Stimulated activated CD4-positive, alpha-beta T cell treated with anti-CD3 and anti-CD28 coated beads, Interleukin-12 subunit alpha, Interleukin-12 subunit beta, amount 100 ng/mL, for 4 hours (primary cell): ENCODE data around the gene HDAC9.

Source experiments
- DNase-seq: peaks from one replicate; pipeline ENCODE4 v3.0.0-alpha.2; 2020

Gene HDAC9

DNA sequence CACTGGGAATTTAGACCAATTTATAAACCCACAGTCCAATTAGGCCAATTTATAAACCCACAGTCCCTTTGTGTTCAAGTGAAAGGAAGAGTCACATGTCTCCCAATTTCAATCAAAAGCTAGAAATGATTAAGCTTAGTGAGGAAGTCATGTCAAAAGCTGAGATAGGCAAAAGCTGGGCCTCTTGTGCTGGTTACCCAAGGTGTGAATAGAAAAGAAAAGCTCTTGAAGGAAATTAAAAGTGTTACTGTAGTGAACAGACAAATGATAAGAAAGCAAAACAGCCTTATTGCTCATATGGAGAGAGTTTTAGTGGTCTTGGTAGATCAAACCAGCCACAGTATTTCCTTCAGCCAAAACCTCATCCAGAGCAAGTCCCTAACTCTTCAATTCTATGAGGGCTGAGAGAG lies 245.0 kb downstream of the HDAC9 start:
- no peak for DNase-seq

DNA sequence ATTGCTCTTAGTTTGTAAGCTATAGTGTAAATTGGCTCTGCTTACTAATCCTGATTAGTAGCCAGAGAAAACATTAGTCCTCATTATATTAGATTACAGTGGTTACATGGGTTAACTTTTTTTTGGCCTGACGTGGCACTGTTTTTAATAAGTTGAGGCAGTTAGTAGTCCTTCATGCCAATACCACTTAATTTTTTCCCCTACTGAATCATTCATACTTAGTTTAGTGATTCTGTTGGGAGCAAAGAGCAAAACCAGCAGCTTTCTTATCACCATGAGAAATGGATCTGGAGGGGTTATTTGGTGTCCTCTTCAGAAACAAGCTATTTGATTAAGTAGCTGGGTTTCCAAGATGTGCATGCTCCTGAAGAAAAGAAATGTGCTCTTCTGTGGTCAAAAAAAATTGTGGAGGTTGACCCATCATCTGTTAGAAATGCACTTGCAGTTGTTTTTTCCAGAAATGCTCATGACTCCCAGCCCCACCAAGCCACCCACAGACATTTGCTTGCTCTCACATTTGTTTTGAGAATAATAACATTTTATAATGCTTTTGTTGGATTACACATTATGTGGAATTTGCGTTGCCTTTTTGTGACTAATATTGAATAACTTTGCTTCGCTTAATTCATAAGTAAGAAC lies 258.5 kb downstream of the HDAC9 start:
- no peak for DNase-seq

DNA sequence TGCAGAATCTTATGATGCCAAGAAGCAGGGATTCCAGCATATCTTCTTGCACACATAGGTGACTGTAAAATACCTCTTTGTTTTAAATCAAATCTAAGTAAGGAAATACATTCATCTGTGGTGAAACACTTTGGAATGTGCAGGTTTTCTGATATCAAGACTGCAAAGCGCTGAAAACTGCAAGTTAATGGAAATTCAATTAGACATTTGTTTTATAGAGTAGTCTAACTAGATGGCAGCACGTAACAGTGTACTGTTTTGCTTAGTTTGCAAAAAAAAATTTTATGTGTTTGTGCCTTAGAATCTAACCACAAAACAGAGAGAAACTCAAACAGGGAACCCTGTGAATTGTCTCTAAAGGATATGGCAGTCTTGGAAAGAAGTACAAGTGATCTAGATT lies 259.2 kb downstream of the HDAC9 start:
- no peak for DNase-seq

DNA sequence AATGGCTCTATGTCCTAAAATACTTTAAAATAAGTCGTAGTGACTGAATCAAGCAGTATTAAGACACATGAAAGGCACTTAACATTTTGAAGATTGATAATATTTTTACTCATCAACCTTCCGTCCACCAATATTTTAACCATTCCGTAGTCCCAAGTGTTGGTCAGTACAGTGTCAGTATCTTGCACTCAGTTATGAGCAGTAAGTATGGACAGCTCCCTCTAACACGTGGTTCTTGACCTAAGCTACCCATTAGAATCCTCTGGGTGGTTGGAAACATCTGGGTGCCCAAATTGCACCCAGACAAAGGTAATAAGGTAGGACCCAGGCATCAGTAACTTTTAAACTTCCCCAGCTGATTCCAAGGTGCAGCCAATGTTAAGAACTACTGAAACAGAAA lies 260.2 kb downstream of the HDAC9 start:
- no peak for DNase-seq

DNA sequence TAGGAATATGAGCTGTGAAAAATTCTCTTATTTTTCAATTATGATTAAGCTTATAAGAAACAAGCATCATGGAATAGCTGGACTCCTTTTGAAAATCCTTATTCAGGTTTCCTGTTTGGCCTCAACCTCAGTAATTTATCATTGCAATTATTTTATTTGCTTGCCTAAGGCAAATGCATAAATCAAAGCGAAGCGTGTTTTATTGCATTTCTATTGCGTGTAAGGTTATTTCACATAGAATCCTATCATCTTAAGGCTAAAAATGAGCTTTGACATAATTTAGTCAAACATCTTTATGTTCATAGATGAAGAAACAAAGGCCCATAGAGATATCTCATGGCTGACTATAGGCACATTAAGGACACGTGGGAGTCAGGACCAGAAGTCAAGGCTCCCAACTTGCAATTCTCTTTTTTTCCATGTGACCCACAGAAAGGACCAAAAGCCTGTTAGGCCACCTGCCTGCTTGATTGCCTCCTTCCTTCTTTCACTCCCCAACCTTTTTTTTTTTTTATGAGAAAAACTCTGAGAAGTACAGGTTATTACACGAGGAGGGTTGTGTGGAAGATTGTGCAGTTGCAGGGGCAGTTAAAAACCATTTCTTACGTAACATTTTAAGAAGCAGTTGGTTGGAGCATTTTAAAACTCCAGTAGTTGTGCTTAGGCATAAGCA lies 261.0 kb downstream of the HDAC9 start:
- DNase-seq = no peak

DNA sequence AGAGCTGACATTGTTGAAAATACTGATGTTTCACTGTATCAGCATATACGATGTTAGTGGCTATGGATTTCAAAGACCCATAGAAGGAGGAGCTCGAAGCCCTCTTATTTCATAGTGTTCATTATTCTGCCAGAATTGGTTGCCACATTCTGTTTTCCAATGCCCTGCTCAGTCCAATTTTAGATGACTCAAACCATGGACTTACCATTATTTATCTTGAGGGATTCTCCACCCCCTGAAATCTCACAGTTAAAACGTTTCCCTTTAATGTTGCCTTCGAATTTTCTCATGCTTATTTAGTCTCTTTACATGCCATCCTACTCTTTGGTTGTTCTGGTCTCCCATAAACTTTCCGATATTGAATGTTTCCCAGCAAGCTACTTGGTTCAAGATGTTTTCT lies 264.5 kb downstream of the HDAC9 start:
- no peak for DNase-seq

DNA sequence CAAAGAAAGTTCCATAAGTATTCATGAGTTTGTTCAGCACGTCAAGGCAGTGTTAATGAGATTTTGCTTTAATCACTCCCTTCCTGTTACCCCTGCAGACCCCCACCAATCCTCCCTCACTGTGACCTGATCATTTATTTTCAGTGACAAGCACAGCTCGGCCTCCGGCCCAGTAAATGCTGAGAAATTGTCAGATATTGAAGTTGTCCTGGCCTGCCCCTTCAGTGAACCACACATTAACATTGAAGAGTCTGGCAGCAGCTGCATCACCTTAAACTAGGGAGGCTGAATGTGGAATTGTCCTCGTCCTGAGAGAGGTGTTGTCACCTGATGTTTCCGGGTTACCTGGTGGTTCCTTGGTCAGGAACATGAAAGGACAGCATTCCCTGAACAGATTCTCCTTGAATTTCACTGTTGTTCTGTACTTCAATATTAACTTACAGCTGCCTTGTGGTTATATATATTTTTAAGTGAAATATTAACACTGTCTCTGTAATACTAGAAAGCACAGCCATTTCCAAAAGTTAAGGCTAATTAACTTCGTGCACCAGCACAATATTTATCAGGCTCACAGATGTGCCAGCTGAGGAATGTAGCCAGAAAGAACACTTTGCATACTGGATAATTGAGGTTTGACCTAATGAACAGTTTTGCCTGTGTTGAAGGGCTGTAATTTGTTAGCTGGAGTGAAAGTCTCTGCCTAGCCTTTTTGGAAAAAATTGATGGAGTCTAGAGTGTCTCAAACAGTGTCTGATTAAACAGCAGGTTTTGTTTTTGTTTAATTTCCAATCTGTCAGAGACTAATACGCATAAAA lies 265.3 kb downstream of the HDAC9 start:
- DNase-seq = no peak

DNA sequence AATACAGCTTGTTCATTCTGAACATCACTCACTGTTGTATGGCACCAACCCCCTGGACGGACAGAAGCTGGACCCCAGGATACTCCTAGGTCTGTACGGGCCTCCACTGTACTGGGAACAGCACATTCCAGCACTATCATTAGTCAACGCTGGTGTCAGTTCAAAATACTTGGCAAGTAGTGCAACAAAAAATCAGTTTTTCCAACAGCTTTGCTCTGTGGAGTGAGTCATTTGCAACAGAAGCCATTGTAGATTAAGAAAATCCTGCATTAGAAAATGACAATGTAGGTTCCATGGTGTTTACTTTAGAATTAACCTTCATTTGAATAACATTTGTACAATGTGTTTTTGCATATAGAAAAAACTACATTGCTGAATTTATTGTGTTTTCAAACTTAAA lies 266.6 kb downstream of the HDAC9 start:
- DNase-seq = no peak

DNA sequence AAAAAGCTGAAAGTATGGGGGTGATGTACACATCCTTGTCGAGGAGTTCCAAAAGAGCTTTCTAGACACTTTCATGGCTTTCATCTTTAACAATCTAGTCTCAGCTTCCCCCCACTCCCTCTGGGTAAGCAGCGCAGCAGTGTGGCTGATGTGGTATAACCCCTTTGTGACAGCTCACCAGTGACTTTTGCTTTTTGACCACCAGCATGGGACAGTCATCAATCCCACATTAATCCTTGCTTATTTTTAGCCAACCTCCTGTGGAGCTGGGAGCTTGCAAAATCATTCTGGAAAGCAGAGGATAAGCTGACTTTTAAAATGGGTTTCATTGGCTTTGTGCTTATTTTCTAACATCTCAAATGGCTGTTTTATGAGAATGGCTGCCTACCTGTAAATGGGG lies 272.7 kb downstream of the HDAC9 start:
- DNase-seq = no peak

DNA sequence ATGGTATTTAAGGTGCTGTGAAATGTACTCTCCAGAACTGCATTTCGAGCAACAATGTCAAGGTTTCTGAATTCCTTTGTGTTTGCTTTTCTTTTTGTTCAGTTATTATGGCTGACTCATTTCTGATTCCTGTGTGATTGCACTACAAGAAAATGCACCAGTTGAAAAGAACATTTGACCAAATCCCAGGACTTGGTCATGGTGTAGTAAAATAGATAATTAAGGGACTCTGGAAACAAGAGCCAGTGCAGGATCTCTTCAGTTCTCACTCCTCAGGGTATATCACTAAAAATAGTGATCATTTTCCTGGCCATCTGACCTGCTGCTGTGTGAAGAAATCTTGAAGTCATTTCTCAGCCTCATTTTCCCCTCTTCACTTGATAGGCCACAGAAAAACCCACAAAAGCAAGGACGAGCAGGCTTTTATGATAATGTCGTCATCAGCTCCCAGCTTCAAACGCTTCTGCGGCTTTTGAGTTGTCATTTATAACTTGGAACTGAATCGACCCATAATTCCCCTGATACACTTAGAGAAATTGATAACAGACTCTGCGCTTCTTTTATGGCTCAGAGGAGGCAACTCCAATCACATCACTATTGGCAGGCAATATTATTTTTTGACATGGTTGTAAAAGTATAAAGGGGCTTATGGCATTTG lies 274.7 kb downstream of the HDAC9 start:
- DNase-seq = no peak

DNA sequence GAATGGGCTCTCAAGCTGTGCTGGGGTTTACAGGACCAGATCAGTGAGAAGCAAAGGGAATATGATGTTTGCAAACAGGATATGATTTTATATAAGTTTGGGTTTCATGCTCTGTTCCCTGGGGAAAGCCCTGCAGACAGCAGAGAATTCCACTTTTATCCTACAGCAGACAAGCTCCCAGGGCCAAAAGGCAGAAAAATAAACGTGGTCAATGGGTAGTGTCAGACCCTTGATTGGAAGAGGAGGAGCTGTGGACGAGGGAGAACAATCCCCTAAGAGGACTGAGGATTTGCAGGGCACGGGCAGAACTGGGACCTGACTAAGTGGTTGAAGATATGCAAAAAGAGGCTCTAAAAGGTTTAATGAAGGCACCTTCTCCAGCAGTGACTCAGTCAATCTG lies 275.3 kb downstream of the HDAC9 start:
- no peak for DNase-seq

DNA sequence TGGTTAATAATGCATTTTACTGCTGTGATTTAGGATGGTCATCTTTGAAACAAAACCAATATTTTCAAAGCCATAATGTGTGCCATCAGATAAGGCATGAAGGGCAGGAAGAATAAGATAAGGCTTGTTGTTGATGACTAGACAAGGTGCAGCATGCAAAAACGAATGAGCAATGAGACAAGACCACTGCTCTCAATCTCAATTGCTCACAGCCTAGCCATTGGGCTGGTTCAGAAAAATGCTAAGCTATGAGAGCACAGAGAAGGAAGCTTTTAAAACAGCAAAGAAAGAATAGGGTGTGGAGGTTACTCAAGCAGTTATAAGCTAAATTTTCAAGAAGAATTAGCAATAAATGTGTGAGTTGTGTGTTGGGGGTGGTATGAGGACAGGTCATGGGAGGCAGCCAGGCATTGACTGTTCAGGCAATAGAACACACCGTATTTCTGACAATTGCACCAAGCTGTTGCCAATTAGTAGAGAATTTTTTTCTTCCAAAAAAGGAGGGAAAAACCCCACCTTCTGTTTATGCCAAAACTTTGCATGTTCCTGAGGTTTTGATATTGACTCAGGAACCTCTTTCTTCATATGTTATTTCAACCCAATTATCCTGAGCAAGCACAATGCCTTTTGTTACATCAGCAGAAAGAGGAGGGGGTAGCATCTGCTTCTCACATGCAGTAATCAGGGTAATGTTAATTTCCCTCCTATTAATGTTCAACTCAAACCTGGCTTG lies 276.5 kb downstream of the HDAC9 start:
- DNase-seq = no peak

DNA sequence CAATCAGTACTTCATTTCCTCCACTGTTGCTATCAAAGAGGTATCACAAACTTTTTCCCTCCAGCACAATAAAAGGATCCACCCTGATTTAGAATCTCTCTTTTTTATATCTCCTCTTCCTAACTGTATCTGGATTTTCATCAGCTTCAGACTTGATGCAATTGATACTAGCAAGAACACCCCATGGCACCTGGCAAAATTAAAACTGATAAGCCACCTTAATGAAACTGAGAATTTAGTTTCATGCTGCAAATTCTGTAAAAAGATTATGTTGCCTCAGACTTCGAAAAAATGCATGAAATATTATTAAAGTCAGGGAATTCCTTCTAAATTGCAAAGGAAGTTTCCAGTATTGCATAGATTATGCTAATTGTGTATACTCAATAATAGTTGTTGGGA lies 277.0 kb downstream of the HDAC9 start:
- DNase-seq = no peak

DNA sequence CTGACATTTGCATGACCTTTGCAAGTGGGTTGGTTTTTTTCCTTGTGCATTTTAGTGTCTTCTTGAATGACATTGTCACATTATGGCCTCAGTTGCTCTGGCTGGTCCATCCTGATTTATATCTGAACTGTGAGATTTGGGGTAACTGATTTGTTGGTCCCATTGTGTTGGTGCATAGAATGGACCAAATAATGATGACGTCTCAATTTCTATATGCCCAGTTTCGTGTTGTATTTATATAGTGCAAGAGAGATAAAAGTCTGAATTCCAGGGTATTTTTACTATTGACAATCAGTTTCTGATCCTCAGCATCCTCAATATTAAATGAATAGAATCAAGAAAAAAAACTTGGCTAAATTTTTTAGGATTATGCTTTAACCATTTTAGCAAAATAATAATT lies 281.8 kb downstream of the HDAC9 start:
- no peak for DNase-seq

DNA sequence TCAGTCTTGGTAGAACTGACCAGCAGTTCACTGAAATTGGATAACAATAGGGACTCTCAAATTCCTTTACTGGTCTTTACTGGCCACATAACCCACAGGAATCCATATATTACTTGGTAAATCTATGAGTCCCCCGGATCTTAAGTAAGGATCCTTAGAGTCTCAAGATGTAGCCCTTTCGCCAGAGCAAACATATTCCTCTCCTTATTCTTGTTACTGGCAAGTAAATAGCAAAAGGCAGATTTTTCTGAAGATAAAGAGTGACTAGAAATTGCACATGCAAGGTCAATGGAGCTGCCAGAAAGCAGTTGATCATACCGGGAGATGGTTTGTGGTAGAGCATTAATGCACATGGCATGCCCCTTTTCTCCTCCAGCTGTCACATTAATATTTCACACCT lies 283.0 kb downstream of the HDAC9 start:
- DNase-seq = no peak

DNA sequence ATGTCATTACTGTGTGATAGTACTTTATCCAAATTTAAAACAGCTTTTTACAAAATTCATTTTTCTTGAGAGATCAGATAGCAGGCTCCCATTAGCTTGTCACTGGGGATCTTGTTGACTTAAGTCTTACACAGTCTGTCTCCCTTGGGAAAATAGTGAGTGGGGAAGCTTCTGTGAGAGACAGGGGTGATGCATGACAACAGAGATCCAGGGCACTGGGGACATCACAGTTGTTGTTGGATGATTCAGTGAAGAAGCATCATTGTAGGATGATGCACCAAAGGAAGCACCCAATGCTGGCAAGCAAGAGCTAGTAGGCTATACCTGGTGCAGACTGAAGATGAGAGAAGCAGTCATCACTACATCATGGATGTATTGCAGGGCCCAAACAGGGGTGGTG lies 284.7 kb downstream of the HDAC9 start:
- DNase-seq = no peak

DNA sequence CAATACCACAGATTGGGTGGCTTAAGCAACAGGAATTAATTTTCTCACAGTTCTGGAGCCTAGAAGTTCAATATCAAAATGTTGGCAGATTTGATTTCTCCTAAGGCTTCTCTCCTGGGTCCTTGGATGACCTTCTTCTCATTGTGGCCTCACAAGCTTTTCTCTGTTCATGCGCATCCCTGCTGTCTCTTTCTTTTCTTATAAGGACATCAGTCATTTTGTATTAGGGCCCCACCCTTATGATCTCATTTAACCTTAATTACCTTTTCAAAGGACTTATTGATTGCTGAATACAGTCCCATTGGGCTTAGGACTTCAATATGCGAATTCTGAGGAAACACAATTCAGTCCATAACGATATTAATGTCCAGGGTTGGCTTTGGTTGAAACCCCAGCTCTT lies 285.4 kb downstream of the HDAC9 start:
- no peak for DNase-seq

DNA sequence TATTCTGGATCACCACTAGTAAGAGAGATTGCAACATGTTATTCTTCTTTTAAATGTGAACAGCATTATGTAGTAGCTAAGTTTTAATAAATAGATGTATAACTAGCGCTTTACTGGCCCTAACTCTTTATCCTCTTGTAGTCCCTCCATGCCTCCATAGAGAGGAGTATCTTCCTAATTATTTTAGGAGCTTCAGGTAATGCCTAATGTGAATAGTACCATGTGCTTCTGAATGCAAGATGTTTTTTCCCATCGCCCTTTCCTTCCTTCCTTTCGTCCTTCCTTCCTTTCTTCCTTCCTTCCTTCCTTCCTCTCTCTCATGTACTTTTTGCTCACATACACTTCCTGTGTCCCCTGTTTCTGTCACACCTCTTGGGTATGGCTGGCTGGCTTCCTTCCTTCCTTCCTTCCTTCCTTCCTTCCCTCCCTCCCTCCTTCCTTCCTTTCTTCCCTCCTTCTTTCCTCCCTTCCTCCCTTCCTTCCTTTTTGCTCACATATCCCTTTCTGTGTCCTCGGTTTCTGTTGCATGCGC lies 290.7 kb downstream of the HDAC9 start:
- no peak for DNase-seq

DNA sequence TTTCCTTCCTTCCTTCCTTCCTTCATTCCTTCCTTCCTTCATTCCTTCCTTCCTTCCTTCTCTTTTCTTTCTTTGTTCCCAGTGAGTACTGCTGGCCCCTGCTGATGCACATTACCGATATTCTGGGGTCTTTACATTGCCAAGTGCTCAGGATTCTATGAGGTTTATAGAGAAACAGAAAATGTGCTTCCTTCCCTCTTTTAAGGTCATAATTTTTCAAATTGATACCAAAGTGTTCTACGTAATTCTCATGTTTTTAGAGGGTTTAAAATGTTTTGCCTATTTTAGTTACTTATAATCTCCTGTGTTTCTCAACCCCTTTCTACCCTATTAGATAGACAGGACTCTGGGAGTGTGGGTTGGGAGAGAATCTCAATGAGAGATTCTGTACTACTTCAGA lies 291.2 kb downstream of the HDAC9 start:
- no peak for DNase-seq

DNA sequence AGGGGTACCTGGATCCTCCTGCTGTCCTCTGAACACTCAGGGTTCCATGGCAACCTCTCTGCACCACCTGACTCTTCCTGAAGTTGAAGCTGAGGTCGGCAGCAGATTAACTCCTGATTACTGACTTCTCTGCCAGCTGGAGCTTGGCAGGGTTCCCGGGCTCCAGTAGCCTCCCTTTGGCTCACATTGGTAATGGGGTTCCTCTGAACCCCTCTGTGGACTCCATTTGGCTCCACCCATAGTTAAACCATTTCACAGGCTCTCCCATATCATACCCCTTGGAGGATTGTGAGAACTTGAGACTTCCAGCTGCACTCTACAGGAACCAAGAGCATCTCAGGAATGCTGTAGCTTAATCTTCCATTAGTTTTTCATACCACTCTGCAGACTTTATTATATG lies 292.5 kb downstream of the HDAC9 start:
- DNase-seq = no peak

DNA sequence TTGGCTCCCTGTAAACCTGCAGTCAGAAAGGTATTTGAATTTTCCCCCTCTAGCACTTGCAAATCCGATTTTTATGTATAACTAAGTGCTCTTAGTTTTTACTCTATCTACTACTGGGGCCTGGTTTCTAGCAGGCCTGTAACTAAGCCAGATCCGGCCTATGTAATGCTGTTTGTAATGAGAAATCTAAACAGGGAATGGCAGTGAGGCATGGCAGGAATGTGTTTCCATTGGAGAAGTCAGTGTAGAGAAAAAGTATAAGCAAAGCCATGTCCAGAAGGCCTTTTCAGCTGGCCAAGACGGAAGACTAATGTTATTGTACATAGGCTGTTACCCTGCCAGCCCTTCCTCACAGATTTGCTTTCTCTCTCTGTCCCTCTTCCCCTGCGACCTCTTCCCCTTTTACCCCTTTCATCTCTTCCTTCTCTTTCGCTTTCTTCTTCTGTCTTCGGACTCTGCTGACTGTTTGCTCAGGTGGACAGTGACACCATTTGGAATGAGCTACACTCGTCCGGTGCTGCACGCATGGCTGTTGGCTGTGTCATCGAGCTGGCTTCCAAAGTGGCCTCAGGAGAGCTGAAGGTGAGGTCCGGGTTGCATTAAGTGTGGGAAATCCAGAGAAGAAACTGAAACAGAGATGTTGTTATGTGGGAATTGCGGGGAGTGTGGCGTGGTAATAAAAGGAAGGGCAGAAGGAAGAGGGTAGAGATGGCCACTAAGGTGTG lies 297.5 kb downstream of the HDAC9 start:
- no peak for DNase-seq

DNA sequence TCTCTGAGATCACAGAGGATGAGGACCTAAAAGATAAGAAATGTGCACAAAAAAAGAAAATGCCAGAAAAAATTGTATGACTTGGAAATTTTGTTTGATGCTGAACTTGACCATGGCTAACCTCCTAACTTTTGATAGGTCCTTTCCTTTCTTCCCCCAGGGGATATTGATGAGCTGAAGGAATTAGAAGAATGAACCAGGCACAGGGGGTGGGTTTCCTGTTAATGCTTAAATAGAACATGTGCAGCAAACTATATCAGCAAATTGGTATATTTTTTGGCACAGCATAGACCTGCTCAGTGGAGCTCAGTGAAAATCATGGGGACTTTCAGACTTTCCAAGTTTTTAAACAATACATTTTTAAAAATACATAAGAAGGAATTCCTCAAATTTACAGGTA lies 300.7 kb downstream of the HDAC9 start:
- no peak for DNase-seq
